GM12878 (cell line): ENCODE data around the gene SLC17A7. TPM values are rescaled to one million over a fixed set of nuclear protein-coding genes. Genes with fewer than 3 reads are reported as not detected.

Experiments used
- ATAC-seq: fragments of 200-7000 bp; cut with Tn5 transposase; 3 replicates; pipeline ENCODE4 v1.9.1; 2020; ENCODE audit warnings: mild to moderate bottlenecking, moderate library complexity
- BruUV-seq: library from RNA; stranded (reverse); fragments of 400-500 nt; replicated peaks from 2 replicates; lab custom pipeline; 2021; lab: Mats Ljungman, UMichigan
- CTCF ChIA-PET: fragments of 300-600 bp; sonication (Branson Sonifier 250); formaldehyde crosslinking; extraction: SDS; loops from one replicate; lab custom pipeline; 2021; ENCODE audit warnings: inconsistent platforms; lab: Yijun Ruan, JAX
- POLR2A ChIA-PET: fragments of 350-600 bp; formaldehyde crosslinking; extraction: SDS; loops from one replicate; lab custom pipeline; 2021; ENCODE audit warnings: inconsistent platforms; lab: Charles Lee
- RAD21 ChIA-PET: fragments of 300-600 bp; sonication (Branson Sonifier 250); formaldehyde crosslinking; loops from one replicate; lab custom pipeline; 2023; ENCODE audit warnings: antibody characterized with exemption; ENCODE audit not compliant: unreplicated experiment; lab: Charles Lee
- SMC1A ChIA-PET: fragments of 300-600 bp; sonication (Branson Sonifier 250); formaldehyde crosslinking; loops from one replicate; lab custom pipeline; 2023; ENCODE audit not compliant: unreplicated experiment, uncharacterized antibody; lab: Charles Lee
- DNase-seq: peaks from one replicate; pipeline ENCODE4 v3.0.0-alpha.2; 2011; ENCODE audit warnings: low read depth, low spot score
- FAIRE-seq: peaks from 3 replicates; lab custom pipeline; 2011; peaks lifted over from hg19 to GRCh38; lab: Jason Lieb, UNC
- H2AFZ ChIP-seq: 2 replicates; pipeline ENCODE4 v1.6.0; 2011; ENCODE audit warnings: low read depth, low read length, control low read depth; ENCODE audit not compliant: control insufficient read depth
- H3K27ac ChIP-seq: 2 replicates; pipeline ENCODE4 v1.5.1; 2011; ENCODE audit warnings: control low read depth; ENCODE audit not compliant: control insufficient read depth, insufficient read depth
- H3K27me3 ChIP-seq, 2 experiments: replicated peaks in 1 of 2; 2 replicates each; pipeline versions ENCODE4 v1.6.0 to v1.6.1; 2011; ENCODE audit warnings: low read length in 1 of 2; ENCODE audit not compliant: control insufficient read depth in 2 of 2, insufficient read depth in 2 of 2
- H3K36me3 ChIP-seq, 2 experiments: 2 replicates each; pipeline ENCODE4 v1.5.1; 2011; ENCODE audit warnings: low read length in 1 of 2; ENCODE audit not compliant: control insufficient read depth in 2 of 2, insufficient read depth in 2 of 2
- H3K4me1 ChIP-seq: 2 replicates; pipeline ENCODE4 v1.6.1; 2011; ENCODE audit warnings: mild to moderate bottlenecking, low read length, moderate library complexity, mixed read lengths; ENCODE audit not compliant: control insufficient read depth, insufficient read depth
- H3K4me2 ChIP-seq: 2 replicates; pipeline ENCODE4 v1.6.0; 2011; ENCODE audit warnings: control low read depth; ENCODE audit not compliant: control insufficient read depth, insufficient read depth
- H3K4me3 ChIP-seq: fragments of 200-600 bp; sonication (generic); 2 replicates; pipeline ENCODE4 v1.5.1; 2016
- H3K79me2 ChIP-seq: 2 replicates; pipeline ENCODE4 v1.6.0; 2011; ENCODE audit warnings: low read length; ENCODE audit not compliant: control insufficient read depth, insufficient read depth
- H3K9ac ChIP-seq: 2 replicates; pipeline ENCODE4 v1.8.0; 2011; ENCODE audit warnings: low read length, control low read depth, mixed read lengths; ENCODE audit not compliant: control insufficient read depth, insufficient read depth
- H3K9me3 ChIP-seq: replicated peaks from 3 replicates; pipeline ENCODE4 v1.5.1; 2011; ENCODE audit warnings: mild to moderate bottlenecking, low read length; ENCODE audit not compliant: control insufficient read depth, insufficient read depth
- H4K20me1 ChIP-seq: 2 replicates; pipeline ENCODE4 v1.6.0; 2011; ENCODE audit not compliant: control insufficient read depth, insufficient read depth
- POLR2A ChIP-seq: IDR thresholded peaks from 2 replicates; pipeline ENCODE4 v1.6.1; 2011; ENCODE audit warnings: low read depth, mild to moderate bottlenecking, low read length
- POLR2AphosphoS5 ChIP-seq: IDR thresholded peaks from 2 replicates; pipeline ENCODE4 v1.6.1; 2011; ENCODE audit warnings: mild to moderate bottlenecking, low read length, inconsistent platforms
- RUNX3 ChIP-seq: IDR thresholded peaks from 2 replicates; pipeline ENCODE4 v1.6.1; 2012; ENCODE audit warnings: low read length, inconsistent platforms
- WGBS: methylation state at CpG from one replicate; pipeline ENCODE4 v1.1.6; 2016; ENCODE audit warnings: low lambda C conversion rate; ENCODE audit not compliant: insufficient replicate concordance, insufficient coverage; ENCODE audit errors: missing lambda C conversion rate; 5-methylcytosine and 5-hydroxymethylcytosine counted together
- in situ Hi-C: fragments of 300-500 bp; cut with MboI; formaldehyde crosslinking; loops from 9 replicates; pipeline ENCODE4 v1.14.3; 2018; ENCODE audit warnings: mixed read lengths
- intact Hi-C: fragments of 100-400 bp; cut with micrococcal nuclease; formaldehyde crosslinking; loops from one replicate; pipeline ENCODE4 v1.14.2; 2022; ENCODE audit not compliant: unreplicated experiment
- polyA plus RNA-seq, 11 experiments: library from polyadenylated mRNA; depleted of rRNA in 4 of 11; unstranded in 6 of 11; stranded (reverse) in 5 of 11; fragments of >200 nt; fragmentation: Nextera tagmentation in 4 of 11; fragmentation: Illumina TruSeq in 1 of 11; extraction: Ambion mirVana in 4 of 11; extraction: Trizol in 1 of 11; gene quantifications; 1 replicate in 1 of 11; 2 replicates in 10 of 11; pipeline versions ENCODE4 v1.2.1 to v1.2.3, GENCODE V29; 2011 to 2016; ENCODE audit warnings: inconsistent platforms in 2 of 11, missing spikeins in 2 of 11, low read depth in 1 of 11
- total RNA-seq, 4 experiments: library from RNA; depleted of rRNA in 3 of 4; stranded (reverse); fragments of >200 nt in 3 of 4; fragmentation: Illumina TruSeq in 1 of 4; extraction: Trizol in 1 of 4; gene quantifications; 2 replicates each; pipeline versions ENCODE4 v1.2.1 to v1.2.3, GENCODE V29; 2013 to 2021
- TF ChIP-seq, protein P1 (sequence below): fragments of 450-650 bp; IDR thresholded peaks from 2 replicates; pipeline ENCODE4 v1.6.1; 2017; ENCODE audit warnings: mild to moderate bottlenecking, low read depth, inconsistent platforms; ENCODE audit not compliant: poor library complexity, severe bottlenecking

The SLC17A7 gene
- total and polyA plus RNA-seq, 10 of the 15 experiments (the other 5 are each of a cell fraction or from before 2014, with no cell fraction given): 0.03 to 0.24 (median 0.06) TPM; not detected in 6

DNA sequence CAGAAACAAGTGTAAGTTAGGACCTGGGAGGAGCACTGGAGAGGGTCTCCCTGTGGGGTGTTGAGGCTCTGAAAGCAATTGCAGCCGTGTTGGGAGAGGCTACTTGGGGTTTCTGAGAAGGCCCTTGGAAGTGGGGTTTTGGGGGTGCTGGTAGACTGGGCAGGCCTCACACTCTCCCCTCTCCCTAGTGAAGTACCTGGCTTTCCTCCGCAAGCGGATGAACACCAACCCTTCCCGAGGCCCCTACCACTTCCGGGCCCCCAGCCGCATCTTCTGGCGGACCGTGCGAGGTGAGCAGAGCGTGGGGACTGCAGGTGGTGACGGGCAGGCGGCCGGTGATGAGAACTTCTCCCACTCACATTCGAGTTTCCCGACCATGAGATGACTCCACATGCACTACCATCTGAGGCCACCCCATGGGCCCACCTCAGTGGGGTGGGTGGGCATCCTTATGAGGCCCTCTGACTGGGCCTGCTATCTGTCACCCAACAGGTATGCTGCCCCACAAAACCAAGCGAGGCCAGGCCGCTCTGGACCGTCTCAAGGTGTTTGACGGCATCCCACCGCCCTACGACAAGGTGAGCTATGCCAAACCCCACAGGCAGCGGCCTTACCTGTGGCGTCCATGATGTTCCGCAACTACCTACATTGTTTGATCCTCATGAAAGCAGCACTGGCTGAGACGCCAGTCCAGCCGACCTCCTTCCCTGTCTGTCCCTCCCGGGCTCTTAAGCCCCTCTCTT lies 49.1 kb upstream of the SLC17A7 start:
- peak overlapping the region; percentile 83 for H3K27ac ChIP-seq
- peaks cover 13% of the 10 kb centered on the region for H4K20me1 ChIP-seq
- no peaks in the 10 kb centered on the region for H3K27me3 ChIP-seq
- no peak overlapping the region for H2AFZ ChIP-seq
- ChIA-PET CTCF (no interaction called here), RAD21 (no interaction called here)
- H3K9me3 ChIP-seq: no peaks in the 10 kb centered on the region; the same call in 1 of the 3 replicates
- intact Hi-C loops: no loop called here
- DNase-seq: no peak
- H3K4me2 ChIP-seq: peak overlapping the region; percentile 91
- BruUV-seq: no TSS peak
- H3K9ac ChIP-seq: peak overlapping the region; percentile 95
- peak; percentile 71 for TF ChIP-seq POLR2A
- TF ChIP-seq POLR2AphosphoS5: 0 out of 2 replicates have a peak, but pooled peaks have one; percentile 56
- TF ChIP-seq RUNX3: 0 out of 2 replicates have a peak, but pooled peaks have one; percentile 8
- TF ChIP-seq, protein P1, sequence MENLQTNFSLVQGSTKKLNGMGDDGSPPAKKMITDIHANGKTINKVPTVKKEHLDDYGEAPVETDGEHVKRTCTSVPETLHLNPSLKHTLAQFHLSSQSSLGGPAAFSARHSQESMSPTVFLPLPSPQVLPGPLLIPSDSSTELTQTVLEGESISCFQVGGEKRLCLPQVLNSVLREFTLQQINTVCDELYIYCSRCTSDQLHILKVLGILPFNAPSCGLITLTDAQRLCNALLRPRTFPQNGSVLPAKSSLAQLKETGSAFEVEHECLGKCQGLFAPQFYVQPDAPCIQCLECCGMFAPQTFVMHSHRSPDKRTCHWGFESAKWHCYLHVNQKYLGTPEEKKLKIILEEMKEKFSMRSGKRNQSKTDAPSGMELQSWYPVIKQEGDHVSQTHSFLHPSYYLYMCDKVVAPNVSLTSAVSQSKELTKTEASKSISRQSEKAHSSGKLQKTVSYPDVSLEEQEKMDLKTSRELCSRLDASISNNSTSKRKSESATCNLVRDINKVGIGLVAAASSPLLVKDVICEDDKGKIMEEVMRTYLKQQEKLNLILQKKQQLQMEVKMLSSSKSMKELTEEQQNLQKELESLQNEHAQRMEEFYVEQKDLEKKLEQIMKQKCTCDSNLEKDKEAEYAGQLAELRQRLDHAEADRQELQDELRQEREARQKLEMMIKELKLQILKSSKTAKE: no peak
- TF ChIP-seq, all 136 proteins: peak for 3
- ChIA-PET POLR2A (interaction anchor here (1.0 kb wide), 1 partner anchor 186 kb away, joined by 3 read pairs; no protein-coding TSS in a partner anchor), SMC1A (no interaction called here)
- Histone ChIP-seq H3K36me3 (peaks cover 26 to 40% of the 10 kb centered on the region in 2 experiments), H3K79me2 (peaks cover 41% of the 10 kb centered on the region), H3K4me3 (peak overlapping the region; percentile 97), H3K4me1 (peaks cover 16% of the 10 kb centered on the region)
- 45% methylated on average over 27 of the region's 27 CpGs for WGBS
- ATAC-seq (no peak), FAIRE-seq (no peak)
- in situ Hi-C loops: no loop called here
